ENCODE results near the gene TSPEAR.

The TSPEAR gene

DNA sequence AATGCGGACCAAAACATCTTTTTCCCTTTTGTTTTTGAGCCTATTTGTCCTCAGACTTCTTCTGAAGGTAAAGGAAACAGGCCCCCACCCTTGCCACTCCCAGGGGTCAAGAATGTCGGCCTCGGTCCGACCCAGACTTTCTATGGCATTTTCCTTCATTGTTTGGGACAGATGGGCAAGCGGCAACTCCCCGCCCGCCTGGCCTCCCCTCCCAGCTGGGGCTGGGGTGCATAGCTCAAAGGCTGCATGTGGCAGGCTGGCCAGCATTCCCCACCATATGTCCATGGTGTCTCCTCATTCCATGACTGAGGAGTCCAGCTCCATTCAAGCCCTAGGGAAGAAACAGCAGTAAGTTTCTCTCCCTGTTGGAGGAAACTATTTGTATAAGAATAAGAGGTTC is 29.4 kb upstream of the TSPEAR start:
- DNase-seq = no peak

DNA sequence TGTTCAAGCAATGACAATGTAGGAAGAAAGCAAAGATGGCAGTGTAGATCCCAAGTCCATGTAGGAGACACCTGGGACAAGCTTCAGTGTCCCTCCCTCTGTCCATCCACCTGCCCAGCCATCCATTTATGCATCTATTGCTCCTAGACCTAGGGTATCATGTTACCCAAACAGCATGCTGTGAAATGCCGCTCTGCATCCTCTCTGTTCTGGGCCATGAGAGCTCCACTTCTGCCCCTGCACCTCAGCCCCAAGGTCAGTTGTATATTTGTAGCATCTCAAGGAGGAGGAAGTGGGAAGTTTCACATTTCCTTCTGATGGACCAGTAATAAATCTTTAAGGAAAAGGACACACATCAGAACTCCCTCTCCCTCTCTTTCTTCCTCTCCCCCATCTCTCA is 27.9 kb upstream of the TSPEAR start:
- no peak for DNase-seq

DNA sequence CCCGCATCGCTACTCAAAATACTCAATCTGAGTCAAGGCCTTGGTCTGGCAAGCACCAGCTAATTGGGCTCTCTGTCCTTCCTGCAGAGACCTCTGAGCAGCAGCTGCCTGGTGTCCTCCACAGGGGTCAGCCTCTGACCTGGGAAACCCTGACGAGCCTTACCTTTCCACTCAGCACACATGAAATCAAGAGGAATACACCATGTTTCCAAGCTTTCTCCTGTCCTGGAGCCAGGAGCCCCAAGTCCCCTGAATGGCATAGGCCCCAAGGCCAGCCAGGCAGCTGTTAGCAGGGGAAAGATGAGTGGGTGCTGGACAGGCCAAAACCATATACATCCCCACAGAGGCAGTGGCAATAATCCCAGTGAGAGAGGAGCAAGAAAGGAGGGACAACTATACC is 27.2 kb upstream of the TSPEAR start:
- no peak for DNase-seq

DNA sequence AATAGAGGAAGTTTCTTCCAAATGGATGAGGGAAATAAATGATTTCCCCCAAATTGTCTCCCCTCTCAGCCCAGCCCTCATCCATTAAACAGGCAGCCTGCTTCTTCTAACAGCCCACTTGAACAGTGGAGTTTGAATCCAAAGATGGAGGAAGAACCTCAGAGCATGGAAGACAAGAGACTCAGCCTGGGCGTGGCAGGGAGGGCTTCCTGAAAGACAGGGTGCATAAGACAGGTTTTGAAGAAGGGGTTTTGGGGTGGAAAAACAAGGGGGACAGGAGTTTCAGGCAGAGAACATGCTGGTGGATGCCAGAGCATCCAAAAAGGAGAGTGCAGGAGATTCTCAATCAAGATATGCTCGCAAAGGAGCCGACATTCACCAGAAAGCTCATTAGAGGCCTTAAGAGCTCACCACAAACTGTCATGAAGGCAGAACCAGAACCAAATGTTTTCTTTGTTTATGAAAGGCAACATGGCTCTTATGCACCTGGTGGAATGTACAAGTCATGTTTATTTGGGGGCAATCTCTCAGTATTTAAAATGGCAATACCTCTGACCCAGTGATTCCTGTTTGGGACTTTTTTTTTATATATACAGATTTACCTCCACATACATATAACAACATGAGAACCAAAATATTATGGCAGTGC is 26.5 kb upstream of the TSPEAR start:
- no peak for DNase-seq

DNA sequence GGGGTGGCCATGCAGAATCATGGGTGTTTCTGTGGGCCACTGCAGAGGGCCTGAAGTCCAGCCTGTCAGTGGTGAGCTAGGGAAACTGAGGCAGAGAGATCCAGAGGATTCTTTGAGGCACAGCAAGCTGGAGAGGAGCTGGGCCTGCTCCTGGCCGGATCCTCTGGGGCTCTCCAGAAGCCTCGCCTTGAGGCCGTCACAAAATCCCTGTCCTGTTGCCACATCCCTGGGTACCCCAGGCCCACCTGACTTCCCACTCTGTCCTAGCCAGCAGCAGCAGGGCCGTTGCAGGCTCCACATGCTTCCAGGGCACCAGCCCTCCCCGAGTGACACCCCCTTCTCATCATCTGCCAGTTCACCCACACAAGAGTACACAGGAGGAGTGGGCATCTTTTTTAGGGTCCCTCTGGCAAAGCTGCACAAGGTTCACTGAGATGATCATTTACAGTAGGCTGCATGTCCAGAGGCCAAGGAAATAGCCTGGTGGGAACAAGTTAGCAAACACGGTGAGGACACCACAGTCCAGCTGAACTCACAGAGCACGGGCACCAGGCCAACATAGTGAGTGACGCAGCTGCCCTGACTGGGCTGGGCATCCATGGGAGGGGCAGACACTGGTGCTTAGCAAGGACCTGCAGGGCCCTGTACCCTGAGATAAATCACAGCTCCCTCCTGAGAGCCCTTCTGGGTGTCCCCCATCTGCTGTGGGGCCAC is 25.1 kb upstream of the TSPEAR start:
- no peak for DNase-seq

DNA sequence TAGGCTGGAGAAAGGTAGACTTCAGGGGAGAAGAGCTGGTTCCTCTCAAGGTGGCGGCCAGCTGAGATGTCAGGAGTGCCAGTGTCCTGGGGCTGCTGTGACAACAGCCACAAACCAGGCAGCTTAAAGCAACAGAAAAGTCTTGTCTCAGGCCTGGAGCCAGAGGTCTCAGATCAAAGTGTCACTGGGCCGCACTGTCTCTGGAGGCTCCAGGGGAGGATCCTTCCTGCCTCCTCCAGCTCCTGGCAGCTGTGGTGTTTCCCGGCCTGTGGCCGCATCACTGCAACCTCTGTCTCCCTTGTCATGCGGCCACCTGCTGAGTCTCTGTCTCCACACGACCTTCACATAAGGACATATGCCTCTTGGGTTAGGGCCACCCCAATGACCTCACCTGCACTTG is 24.4 kb upstream of the TSPEAR start:
- DNase-seq = no peak

DNA sequence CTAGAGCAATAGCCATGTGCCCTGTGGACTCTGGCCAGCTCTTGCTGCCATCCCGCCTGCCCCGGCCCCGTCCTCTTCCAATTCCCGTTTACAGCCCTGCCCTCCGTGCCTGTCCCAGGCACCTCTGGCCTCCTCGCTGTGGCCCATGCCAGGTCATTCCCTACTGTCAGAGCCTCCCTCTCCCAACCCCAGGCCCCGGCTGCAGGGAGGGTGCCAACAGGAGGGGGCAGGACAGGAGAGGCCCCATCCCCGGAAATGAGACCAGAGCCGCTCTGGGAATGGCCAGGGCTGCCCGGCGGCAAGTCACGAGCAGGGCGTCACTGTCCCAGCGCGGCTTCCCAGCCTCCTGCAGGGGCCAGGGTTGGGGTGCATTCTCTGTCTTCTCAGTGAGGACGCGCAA is 23.5 kb upstream of the TSPEAR start:
- no peak for DNase-seq

DNA sequence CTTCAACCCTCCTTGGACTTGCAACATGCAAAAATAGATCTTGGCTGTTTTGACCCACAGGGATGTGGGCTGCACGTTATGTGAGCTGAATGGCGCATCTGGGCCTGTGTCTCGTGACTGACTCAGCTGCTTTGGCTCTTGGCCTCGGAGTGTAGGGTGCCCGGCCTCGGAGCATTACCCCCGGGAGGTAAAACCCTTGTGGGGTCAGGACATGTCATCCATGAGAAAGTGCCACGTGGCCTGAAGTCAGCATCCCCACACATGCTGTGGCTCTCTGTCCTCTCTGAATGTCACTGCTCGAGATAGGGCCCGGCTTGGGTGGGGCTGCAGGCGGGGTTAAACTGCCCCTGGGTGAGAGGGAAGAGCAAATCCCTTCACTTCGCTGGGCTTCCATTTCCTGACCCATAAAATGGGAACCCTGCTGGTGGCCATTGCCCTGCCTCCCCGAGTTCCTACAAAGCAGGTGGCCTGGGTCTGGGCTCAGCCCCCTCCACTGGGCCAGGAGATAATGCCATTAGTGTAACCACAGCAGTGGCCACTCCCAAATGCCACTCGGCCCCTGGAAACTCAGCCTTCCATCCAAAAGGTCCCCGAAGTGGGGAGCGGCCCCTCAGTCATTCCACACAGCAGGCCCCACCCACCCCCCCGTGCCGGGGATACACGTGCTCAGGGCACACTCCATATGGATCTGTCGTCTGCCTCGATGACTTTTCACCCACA is 22.8 kb upstream of the TSPEAR start:
- DNase-seq = no peak

DNA sequence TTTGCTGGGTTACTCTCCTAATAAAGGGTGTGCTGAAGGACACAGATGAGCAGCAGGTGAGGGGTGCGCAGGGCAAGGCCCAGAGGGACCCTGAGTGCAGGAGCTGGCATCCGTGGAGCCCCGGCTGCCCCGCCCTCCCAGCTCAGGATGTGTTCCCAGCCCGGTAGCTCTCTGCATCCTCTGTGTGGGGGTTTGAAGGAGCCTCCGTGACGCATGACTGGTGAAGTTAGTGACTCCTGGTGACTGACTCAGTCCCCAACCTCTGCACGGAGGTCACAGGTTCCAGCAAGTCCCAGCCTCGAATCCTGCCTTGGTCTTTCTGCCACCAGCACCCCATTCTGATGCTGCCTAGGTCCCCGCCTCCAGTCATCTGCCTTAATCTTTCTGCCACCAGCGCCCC is 21.6 kb upstream of the TSPEAR start:
- DNase-seq = no peak

DNA sequence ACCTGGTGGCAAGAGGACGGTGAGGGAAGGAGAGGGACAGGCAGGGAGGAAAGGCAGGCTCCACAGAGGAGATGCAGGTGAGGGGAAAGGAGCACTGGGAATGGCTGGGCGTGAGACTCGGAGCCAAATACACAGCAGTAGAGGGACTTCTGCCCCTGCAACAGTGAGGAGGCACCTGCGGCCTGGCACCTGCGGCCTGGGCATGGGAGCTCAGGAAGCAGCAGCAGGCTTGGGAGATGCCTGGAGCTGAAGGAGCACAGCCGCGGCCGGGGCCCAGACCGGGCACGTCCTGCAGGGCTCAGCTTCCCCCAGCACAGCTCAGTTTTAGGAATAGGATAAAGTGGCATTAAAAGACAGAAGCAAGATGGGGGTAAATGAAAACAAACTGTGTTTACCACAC is 20.9 kb upstream of the TSPEAR start:
- no peak for DNase-seq

DNA sequence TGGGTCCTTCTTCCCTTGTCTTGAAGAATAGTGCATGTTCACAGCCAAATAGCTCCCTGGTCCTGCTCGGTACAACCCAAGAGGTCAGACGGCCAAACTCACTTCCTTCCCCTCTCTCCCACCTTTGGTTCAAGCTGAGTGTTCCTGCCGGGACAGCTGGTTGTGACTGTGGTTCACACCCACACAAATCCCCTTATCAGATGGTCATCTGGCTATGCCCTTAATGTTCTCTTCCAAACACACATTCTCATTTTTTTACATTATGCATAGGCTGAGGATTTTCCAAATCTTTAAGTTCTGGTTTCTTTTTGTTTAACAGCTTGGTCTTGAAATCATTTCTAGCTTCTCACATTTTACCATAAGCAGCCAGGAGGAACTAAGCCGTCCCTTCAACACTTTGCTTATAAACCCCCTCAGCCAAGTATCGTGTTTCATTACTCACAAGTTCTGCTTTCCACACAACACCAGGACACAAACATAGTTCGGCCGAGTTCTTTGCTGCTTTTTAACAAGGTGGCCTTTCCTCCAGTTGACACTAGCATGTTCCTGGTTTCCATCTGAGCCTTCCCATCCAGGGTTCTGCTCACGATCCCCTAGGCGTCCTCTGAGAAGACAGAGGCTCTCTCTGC is 19.7 kb upstream of the TSPEAR start:
- DNase-seq = no peak

DNA sequence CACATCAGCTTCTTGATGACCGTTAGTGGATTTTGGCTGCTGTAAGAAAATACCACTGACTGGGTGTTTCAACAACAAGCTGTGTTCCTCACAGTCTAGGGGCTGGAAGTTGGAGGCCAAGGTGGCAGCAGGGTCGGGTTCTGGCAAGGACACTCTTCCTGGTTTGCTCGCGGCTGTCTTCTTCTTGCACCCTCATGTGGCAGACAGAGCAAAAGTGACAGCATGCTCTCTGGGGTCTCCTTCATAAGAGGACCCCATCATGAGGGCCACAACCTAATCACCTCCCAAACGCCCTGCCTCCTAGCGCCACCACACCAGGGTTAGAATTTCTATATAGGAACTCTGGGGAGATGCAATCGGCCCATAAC is 18.6 kb upstream of the TSPEAR start:
- no peak for DNase-seq

DNA sequence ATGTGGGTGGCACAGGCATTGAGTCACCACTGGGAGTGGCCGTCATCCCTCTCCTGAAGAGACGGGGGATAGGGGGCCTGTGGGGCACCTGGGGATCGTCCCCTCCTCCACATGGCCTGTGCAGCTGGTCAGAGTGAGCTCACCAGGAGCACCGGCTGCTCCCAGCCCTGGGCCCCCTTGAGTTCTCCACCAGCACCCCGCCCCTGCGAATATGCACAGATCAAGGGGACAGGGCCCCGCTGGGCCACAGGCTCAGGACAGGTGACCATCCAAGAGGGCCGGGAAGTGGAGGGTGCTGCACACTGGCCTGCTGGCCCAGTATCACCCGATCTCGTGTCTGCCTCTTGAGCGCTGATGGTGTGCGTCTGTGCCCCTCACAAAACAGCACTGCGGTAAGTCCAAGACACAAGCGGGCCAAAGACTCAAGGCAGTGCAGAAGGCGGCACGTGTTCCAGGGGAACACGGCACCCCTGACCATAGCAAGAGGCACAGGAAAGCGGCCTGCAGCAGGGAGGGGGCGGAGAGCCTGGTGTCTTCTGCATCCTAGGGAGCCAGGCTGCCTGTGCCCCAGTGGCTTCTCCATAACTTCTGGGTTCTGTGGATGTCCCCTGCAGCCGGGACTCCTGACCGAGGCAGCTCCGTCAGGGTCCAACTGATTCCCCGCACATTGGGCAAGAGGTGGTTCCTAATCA is 18.1 kb upstream of the TSPEAR start:
- DNase-seq = no peak

DNA sequence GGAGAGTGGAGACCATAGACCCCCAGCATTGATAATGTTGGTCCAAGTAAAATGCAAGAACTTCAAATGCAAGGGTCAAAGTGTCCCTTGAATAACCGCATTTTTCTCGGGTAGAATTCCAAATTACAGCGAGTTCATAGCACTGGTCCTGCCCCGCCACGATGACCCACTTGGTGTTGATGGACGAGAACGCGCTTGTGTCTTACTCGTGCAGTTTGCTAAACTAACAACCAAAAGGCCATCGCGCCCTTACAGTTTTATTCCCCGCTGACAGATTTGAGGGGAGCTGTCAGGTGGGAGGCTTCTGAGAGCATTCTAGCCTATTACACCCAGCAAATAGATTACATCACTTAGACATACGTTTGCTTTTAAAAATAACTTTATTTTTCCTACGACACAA is 17.3 kb upstream of the TSPEAR start:
- no peak for DNase-seq

DNA sequence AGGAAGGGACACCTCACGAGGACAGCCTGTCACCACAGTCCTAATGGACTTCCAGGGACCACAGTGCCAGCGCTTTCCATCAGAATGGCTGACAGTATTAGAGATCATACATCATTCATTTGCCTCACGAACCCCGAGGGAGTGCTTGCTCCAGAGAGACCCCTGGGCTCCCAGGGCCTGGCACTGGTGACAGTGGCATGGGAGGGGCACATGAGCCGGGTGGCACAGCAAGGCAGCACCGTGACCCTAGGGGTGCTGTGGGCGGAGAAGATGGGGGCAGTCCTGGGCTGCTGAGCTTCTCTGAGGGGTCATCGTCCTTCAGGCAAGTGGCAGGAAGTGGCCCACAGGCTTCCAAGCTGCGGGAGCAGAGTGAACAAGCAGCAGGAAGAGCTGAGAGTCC is 16.4 kb upstream of the TSPEAR start:
- DNase-seq = no peak

DNA sequence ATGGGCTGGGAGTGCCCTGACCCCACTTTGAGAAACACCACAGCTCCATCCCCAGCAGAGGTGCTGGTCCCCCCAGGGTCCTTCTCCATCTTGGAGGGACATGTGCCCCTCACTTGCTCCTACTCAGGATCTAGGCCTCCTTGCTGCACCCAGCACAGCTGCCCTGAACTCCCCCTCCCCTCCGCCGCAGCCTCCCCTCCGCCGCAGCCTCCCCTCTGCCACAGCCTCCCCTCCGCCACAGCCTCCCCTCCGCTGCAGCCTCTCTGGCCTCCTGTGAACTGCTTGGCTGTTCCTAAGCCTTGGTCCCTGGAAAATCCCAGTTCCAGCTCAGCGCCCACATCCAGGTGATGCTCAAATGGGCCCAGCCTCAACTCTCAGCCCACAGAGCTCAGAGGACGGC is 15.9 kb upstream of the TSPEAR start:
- DNase-seq = no peak

DNA sequence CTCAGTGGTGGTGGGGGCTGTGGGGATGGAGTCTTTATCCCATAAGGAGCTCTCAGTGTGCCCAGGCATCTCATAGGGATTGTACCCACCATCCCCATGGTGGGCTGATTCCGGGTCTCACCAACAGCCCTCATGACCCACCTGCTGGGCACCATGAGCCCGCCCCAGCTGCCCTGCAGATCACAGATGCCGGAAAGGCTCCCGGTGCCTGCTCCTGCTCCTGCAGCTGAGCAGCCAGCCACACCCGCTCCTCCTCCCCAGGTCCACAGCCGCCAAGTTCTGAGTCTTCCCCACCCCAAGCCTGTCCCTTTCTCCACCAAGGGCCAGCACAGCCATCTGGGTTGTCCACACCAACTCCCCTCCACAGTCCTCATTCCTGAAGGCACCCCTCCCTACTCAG is 15.5 kb upstream of the TSPEAR start:
- DNase-seq = no peak

DNA sequence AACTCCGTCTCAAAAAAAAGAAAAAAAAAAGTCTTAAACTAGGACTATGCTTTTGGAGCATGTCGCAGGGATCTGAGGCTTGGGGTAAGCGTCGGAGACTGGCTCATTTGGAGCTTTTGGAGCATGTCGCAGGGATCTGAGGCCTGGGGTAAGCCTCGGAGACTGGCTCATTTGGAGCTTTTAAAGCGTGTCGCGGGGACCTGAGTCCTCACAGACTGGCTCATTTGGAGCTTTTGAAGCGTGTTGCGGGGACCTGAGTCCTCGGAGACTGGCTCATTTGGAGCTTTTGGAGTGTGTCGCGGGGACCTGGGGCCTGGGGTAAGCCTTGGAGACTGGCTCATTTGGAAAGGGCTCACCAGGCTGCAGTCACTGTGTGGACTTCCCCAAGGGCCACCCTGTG is 13.6 kb upstream of the TSPEAR start:
- DNase-seq = no peak

DNA sequence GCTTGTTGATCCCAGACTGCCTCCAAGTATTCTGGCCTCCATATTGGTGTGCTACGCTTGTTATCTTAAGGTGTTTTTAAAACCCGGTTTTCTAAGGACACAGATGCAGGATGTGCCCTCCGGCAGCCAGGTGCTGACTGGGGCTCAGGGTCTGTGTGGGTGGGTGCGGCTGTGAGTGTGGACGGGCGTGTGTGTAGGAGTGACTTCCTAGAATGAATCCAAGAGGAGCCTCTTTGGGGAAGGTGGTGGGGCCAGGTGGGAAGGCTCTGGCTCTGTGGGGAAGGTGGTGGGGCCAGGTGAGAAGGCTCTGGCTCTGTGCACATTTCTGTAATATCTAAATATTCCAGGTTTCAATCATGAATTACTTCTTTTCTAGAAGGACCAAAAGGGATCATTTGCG is 12.8 kb upstream of the TSPEAR start:
- DNase-seq = no peak

DNA sequence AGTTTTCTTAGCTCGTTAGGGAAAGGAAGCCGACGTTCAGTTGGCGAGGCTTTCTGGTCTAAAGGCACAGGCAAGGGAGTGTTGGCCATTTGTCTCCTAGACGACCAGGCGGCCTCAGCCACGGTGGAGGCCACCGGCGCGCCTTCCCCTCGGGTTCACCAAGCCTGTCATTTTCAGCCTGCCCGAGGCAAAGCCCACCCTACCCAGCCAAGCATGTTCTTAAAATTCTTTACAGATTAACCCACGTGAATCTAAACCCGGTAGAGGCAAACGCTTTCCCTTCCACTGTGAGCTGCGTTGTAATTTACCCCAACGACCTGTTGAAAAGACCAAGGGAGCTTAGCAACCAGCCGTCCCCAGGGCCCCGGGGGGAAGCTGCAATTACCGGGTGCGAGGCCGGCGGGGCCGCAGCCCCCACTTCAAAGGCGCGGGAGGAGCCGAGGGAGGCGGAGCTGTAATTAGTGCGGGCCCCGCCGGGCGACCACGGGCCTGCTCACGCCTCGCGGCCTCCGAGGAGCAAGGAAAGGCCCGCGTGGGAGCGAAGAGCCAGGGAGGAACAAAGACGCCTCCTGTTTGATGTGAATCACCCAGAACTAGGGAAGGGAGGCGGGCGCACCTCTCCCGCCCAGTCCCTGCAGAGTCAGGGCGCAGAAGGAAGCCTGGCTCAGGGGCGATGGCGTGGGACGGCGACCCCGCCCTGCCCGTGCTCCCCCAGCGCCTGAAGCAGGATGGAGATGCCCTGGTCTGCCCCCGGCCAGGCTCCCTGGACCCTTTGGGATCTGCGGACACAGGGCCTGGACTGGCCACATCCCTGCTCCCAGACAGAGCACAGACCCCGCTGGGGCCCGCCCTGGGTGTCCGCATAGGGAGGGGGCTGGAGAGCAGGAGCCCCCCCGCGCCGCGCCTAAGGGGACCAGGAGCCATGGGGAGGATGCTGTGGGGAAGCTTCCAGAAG is 12.1 kb upstream of the TSPEAR start:
- DNase-seq = no peak

DNA sequence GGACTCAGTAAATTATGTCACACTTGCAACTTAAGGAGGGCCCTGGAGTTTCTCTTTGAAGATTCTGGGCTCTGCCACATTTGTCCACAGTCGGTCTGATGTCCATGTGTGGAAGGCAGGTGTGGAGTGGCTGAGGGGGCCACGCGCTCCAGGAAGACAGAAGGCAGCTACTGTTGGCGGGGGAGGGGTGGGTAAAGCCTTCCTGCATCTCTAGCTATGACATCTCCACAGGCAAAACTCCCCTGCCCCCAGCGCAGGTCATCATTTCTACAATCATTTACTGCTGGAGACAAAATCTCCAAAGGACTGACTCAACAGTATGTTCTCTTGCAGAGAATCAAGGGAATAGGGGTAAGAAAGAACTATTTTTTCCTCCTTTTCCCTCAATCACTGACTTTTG is 11.4 kb upstream of the TSPEAR start:
- no peak for DNase-seq

DNA sequence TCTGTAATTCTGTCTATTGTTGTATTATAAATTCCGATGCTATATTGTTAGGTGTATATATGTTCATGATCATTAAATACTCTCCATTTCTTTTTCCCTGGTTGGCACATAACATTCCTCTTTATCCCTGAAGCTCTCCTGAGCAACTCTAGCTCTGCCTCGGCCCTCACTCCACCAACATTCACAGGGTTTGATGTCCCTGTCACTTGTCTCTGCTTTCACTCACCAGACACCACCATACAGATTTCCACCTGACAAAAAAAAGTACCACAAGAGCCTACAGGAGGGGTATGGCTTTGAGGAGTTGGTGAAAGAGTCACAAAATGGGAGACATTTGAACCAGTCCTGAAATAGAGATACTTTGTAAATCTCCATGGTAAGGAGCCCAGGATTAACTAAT is 8.8 kb upstream of the TSPEAR start:
- DNase-seq = no peak
